ENCODE results near the gene SRC.

The SRC gene

GRCh38 chr20:37422791-37423286 is 76.9 kb downstream of the SRC start:
- DNase-seq: no peak

- no peak for DNase-seq
Observed at GRCh38 chr20:37423545-37423944, 77.6 kb downstream of the SRC start.

GRCh38 chr20:37424062-37424851 is 78.3 kb downstream of the SRC start:
- no peak for DNase-seq

GRCh38 chr20:37425103-37425625 is 79.2 kb downstream of the SRC start:
- no peak for DNase-seq

GRCh38 chr20:37426106-37426505 is 80.2 kb downstream of the SRC start:
- no peak for DNase-seq

- DNase-seq: no peak
Observed at GRCh38 chr20:37426978-37427377, 81.0 kb downstream of the SRC start.

GRCh38 chr20:37430044-37430443 is 84.1 kb downstream of the SRC start:
- no peak for DNase-seq

GRCh38 chr20:37430778-37431460 is 85.0 kb downstream of the SRC start:
- peak in 19 of 58 donors; percentile 12 to 78 (median 30) for DNase-seq

- DNase-seq: no peak
Observed at GRCh38 chr20:37431786-37432185, 85.8 kb downstream of the SRC start.

GRCh38 chr20:37432606-37433005 is 86.7 kb downstream of the SRC start:
- no peak for DNase-seq

GRCh38 chr20:37435607-37436006 is 89.7 kb downstream of the SRC start:
- no peak for DNase-seq

- no peak for DNase-seq
Observed at GRCh38 chr20:37436527-37437186, 90.7 kb downstream of the SRC start.

- DNase-seq: no peak
Observed at GRCh38 chr20:37437676-37438075, 91.7 kb downstream of the SRC start.

GRCh38 chr20:37438464-37439222 is 92.7 kb downstream of the SRC start:
- peak in 1 of 58 donors; percentile 39 for DNase-seq

GRCh38 chr20:37439223-37439933 is 93.4 kb downstream of the SRC start:
- peak in 1 of 58 donors; percentile 8 for DNase-seq

- DNase-seq: no peak
Observed at GRCh38 chr20:37441023-37441422, 95.1 kb downstream of the SRC start.

GRCh38 chr20:37442547-37442946 is 96.6 kb downstream of the SRC start:
- no peak for DNase-seq

- no peak for DNase-seq
Observed at GRCh38 chr20:37442986-37443385, 97.0 kb downstream of the SRC start.

GRCh38 chr20:37443596-37443995 is 97.7 kb downstream of the SRC start:
- no peak for DNase-seq

GRCh38 chr20:37445041-37445440 is 99.1 kb downstream of the SRC start:
- DNase-seq: no peak

Measured in anterior cingulate cortex (tissue), 58 donors.